CD4-positive, alpha-beta T cell treated with Interleukin-21 for 1 hour (primary cell): Measurements from ENCODE around the gene HTRA3.
"Not testable (repeated sequence)": the region's sequence is repeated elsewhere in the genome, so short reads cannot be mapped to it uniquely, and the experiment has no call there.

ENCODE experiments used
- DNase-seq: peaks from one replicate; pipeline ENCODE4 v3.0.0-alpha.2; 2020

Gene HTRA3

DNA sequence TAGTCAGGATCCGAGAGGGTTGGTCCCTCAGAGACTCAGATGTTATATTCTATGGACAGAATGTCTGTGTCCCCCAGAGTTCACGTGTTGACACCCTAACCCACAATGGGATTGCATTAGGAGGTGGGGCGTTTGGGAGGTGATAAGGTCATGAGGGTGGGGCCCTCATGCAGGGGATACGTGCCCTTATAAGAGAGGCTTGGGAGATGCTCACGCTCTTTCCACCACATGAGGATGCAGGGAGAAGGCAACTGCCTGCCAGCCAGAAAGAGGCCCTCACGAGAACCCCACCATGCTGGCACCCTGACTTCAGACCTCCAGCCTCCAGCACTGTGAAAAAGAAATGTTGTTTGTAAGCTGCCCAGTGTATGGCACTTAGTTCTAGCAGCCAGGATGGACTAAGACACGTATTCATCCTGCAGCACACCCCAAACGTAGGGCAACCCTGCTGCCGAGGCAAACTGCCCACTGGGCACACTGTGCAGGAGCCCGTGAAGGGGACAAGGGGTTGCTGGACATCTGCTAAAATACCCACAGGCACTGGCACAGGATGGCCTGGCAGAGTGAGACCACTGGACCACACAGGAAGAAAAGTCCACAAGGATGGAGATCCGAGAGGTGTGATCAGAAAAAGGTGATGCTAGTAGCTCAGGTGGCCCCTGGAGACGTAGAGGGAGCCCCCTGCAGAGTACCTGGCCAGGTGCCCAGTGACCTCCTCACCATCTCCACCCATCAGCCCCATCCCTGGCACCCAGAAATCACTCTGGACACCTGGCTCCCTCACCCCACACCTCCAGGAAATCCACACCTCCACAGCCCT lies 62.7 kb downstream of the HTRA3 start:
- no peak for DNase-seq

DNA sequence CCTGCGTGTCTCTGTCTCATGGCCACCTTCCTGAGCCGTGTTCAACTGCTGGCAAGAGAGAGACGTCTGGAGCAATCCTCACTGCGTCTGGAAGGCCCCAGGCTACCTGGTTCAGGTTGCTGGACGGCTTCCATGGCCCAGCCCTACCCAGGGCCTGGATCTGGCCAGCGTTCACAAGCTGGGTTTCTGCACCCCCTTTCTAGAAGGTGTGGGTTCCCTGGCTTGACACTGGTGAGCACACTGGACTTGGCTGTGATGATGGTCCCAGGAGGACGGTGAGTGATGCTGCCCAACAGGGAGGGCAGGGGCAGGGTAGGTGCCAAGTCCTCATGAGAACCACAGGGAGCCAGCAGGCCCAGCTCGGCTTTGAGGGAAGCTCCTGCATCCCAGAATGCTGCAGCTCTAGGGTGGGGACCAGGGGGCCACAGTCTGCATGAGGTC lies 63.4 kb downstream of the HTRA3 start:
- no peak for DNase-seq

DNA sequence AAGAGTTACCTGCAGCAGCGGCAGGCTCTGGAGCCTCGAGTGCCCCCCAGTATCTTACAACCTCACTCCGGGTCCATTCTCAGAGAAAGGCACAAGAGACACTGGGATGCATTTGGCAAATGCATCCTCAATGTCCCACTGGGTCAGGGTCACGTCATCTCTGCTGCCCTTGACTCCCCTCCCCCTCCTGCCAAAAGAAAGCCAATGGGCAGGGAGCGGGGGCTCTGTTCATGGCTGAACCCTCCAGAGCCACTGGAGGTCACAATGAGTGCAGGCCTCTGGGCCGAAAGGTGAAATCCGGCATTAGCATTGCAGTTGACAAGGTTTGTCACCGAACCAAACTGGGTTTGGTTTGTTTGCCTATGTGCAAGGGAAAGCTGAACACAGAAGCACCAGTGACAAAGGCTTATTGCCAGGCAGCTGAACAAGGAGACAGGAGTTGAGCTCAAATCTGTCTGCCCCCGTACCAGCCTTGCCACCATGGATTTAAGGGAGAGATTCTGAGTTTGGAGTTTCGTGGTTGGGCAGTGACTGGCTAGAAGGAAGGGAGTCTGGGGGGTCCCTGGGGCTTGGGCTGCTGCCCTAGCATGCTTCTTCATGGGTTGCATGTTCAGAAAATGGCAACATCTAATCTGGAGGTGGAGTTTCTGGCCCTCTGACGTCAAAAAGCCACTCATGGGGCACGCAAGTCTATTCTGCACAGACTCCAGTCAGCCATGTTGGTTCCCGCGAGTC lies 64.3 kb downstream of the HTRA3 start:
- DNase-seq, result no peak

DNA sequence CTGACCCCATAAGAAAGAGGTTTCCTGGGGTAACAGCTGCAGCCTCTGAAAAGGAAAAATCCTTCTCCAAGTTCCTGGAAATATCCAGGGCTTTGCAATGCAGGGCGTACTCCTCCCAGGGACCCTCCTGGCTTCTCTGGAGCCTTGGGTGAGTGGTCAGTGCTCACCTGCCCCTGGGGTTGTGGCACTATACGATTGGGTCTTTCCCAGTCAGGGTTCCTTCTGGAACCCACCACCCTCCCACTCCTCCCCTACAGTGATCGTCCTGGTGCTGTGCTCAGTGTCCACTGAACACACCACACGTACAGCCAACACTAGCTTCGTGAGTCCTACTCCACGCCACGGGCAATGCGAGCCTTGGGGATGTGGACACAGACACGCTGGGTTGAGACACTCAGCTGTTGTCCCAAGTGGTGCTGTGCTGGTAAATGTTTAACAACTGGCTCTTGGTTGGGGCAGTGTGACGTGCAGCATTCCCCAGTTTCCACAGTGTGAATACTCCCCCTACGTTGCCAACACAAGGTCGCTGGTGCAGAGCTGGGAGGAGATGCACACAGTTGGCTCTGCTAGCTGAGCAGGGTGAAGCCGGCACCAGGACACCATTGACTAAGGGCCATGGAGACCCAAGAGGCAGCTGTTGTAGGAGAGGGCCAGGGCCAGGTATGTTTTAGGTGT lies 65.4 kb downstream of the HTRA3 start:
- no peak for DNase-seq

GRCh38 chr4:8335848-8336247 lies 66.3 kb downstream of the HTRA3 start:
- no peak for DNase-seq

DNA sequence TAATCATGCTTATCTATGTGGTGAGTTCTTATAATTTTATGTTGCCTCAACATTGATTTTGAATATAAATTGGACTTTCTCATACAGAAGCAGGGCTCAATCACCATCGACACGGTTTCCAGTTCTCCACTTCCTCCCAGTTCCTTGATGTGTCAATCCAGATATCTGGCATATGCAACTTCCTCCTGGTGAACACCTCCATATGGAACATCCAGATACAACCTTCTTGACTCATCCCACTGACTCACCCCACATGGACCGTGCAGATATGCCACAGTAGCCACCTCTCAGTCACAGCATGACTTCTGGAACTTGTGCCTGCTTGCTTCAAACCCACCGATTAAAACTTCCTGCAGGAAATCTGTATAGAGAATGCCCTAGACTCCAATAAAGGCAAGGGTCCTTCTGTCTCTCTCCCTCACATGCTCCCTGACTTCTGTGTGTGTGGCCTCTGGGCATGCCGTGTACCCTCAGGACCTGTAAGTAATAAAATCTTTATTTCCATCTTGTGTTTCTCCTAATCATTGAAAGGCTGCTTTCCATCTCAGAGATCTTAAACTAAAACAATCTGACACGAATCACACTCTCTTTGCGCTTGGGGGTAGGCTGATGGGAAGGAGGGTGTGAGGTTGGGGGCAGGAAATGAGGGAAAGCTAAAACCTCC lies 67.0 kb downstream of the HTRA3 start:
- no peak for DNase-seq

DNA sequence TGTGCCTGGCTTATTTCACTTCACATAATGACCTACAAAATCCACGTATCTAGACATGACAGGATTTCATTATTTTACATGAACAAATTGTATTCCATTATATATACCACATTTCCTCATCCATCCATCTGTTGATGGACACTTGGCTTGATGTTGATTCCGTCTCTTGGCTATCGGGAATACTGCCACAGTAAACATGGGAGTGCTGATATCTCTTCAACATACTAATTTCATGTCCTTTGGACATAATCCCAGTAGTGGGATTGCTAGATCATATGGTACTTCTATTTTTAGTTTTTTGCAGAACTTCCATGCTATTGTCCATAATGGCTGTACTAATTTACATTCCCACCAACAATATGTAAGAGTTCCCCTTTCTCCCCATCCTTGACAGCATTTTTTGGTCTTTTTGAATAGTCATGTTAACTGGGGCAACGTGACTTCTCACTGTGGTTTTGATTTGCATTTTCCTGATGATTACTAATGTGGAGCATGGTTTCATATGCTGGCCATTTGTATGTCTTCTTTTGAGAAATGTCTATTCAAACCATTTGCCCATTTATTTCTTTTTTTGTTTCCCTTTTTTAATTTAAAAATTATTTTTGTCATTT lies 68.9 kb downstream of the HTRA3 start:
- no peak for DNase-seq

GRCh38 chr4:8340781-8341241 lies 71.3 kb downstream of the HTRA3 start:
- no peak for DNase-seq

GRCh38 chr4:8341281-8341680 lies 71.7 kb downstream of the HTRA3 start:
- not testable (repeated sequence) for DNase-seq

DNA sequence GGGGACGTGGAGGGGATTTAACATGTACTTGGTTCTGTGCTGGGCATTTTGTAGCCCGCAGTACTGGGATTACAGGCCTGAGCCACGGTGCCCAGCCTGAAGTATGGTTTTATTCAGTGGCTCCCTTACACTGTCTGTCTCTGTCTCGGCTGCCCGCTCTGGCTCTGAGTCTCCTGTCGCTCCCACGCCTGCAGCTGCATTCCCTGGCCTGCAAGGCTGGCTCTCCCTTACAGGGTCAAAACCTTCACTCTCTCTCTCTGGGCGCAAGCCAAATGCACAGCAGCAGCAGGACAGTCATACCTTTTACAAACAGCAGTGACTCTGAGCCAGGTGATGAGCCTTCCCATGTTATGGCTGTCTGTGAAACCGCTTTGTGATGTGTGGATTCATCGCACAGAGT lies 72.1 kb downstream of the HTRA3 start:
- DNase-seq, result no peak

DNA sequence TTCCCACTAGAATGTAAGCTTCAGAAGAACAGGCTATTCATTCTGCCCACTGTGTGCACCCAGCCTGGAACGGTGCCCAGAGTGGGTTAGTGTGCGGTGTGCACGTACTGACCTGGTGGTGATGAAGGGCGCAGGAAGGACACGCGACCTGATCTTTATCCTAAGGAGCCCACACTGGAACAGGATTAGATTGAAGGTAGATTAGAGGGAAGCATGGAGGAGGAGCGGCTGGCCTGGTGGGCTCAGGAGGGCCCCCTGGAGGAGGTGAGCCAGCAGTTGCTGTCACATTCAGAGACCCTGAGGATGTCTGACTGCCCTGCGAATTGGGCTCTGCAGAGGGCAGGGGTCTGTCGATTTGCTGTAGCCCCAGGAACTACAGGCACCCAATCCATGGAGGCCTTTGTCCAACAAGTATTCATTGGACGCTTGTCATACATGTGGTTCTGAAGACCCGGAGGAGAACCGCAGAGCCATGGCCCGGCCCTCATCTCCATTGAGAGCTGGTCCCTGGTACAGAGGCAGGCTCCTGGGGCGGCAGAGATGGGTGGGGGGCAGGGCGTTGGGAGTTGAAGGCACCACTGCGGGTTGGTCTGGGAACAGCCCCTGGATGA lies 73.2 kb downstream of the HTRA3 start:
- no peak for DNase-seq

DNA sequence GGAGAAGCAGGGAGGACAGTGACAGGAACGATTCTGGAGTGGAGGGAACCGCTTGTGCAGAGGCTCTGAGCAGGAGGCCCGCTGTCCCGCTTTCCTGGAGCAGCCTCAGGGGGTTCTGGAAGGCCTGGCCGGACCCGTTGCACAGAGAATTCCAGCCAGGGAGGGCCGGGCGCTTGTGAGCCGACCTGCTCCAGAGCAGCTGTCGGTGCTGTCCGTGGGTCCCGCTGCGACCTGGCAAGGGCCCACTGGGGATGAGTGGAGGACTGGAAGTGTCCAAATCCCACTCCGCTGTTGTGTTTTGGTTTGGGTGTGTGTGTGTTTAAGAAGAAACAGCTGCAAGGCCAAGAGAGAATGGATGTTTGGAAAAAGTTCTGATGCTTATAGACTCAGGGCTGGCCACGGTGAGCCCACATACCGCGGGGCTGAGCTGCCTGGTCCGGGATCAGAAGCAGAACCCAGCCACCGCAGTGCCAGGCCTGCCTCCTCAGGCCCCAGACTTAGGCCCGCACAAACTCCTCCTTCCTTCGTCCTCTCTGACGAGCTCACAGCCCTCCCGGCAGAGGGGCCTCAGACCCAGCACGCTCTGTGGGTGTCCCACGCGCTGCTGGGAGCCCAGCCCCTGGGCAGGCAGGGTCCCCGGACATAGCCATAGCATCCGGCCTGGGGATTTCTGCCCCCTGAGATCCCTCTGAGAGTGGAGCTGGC lies 73.9 kb downstream of the HTRA3 start:
- DNase-seq, result no peak

GRCh38 chr4:8343967-8344331 lies 74.4 kb downstream of the HTRA3 start:
- no peak for DNase-seq

- no peak for DNase-seq
These were observed 74.8 kb downstream of the HTRA3 start for GRCh38 chr4:8344377-8344776.

DNA sequence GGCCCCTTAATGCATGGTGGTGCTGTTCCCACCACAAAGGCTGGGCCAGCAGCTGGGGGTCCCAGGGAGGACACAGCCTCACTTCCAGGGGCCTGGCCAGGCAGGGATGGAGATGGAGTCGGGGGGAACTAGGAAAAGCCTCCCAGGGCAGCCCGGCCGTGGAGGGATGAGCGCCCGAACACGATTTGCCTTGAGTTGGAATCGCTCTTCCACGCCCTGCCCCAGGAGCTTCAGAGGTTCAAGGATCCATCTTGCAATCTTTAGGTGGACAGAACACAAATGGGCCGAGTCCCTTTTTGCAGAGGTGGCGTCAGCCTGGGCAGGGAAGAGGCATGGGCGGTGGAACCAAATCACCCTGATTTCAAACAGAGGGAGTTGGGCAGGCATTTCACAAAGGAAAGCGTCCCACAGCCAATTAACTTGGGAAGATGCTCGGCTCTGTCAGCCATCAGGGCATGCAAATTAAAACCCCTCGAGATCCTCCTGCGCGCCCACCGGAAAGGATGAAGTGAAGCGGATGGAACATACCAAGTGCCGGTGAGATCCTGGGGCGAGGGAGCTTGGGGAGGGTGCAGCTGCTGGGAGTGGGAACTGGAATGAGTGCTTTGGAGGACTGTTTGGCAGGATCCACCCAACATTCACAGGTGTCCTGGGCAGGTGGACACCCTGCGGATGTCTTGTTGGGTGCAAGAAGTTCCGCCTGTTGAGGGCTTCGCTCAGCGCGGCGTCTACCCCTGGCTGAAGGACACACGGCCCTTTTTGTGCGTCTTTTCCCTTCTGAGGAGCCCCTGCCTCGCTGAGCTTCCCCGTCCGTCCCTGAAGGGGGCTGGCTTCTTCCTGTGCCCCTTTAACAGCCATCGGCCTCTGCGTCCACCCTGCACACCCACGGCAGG lies 75.7 kb downstream of the HTRA3 start:
- DNase-seq, result no peak

DNA sequence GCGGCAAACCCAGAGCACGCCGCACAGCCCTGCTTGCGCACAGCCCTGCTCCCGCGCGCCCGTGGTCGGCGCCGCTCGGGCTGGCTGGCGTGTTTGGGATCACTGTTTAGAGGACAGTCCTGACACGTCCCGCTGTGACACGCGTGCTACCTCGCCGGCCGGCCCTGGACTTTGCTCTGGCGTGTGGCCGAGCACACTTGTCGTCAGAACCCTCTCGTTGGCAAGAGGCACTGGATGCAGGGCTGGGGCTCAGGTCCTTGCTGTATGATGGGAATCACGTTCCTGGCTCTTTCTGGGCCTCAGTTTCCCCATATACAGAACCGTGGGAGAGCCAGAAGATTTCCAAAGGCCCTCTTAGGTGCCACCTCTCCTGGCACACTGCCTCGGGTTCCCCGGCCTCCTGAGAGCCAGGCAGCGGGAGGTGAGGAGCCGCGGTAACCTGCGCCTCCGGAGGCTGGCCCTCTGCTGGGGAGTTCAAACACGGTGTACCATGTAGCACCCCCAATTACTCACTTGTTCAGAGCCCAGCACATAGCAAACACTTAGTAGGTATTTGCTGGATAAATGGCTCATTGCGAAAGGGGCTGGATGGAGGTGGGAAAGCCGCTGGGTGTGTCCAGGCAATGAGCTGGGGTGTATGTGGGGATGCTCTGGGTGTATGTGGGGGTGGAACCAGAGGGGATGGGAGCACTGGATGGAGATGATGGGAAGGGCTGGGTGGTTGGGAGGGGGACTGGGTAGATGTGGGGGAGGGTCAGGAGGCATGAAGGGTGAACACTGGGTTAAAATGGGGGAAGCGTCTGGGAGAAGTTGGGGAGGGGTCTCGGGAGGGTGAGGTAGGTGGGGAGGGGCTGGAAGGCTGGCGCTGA lies 76.6 kb downstream of the HTRA3 start:
- no peak for DNase-seq

DNA sequence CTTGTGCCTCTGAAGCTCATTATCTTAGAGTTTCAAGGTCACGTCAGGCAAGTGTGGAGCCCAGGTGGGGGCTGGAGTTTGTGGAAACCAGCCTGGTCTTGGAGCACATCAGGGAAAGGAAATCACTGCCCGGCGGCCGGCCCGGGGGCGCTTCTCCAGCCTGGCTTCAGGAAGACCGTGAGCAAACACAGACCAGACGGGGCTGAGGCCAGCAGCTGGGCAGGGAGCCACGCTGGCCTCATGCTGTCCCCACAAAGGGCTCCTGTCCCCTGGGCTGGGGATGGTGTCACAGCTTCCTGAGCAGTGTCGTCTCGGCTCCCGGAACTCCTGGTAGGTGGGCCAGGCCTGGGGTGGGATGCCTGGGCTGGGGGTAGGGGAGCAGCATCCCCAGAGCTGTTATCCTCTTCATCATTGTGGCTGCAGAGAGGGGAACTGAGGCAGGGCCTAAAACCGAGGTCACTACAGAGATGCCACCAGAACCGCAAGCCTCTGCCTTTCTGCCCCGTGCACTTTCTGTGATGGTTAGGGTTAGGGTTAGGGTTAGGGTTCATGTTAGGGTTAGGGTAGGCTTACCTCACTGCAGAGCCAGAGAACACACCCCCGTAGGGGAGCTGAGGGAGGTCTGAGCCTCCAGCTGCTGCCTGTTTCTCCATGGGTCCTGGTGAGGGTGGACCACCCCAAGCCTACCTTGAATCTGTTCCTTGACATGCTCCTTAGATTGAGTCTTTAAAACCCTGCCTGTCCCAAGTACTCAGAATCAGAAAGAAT lies 77.5 kb downstream of the HTRA3 start:
- DNase-seq, result no peak

GRCh38 chr4:8347660-8348059 lies 78.1 kb downstream of the HTRA3 start:
- DNase-seq, result no peak

GRCh38 chr4:8348071-8348470 lies 78.5 kb downstream of the HTRA3 start:
- DNase-seq, result no peak
